ENCODE results near the gene TXNRD2.

GRCh38 chr22:19848298-19849224 lies 93.1 kb downstream of the TXNRD2 start:
- TF ChIP-seq GATA2 (IDR thresholded peaks at IDR 0.05; ENCODE audit: low read depth, low read length) (no peak), GATA3 (IDR thresholded peaks at IDR 0.05; ENCODE audit: low read depth, low read length) (no peak)
